GM12865 (cell line): Measurements from ENCODE around the gene LRFN2.

Source experiments
- DNase-seq: peaks from one replicate; pipeline ENCODE4 v3.0.0; 2010; ENCODE audit warnings: low read depth
- H3K4me3 ChIP-seq: 2 replicates; pipeline ENCODE4 v1.5.1; 2011; ENCODE audit warnings: mild to moderate bottlenecking, low read depth, low read length, control low read depth
- CTCF ChIP-seq: IDR thresholded peaks from 2 replicates; pipeline ENCODE4 v1.5.1; 2011; ENCODE audit warnings: low read length, control low read depth, low read depth, inconsistent platforms; ENCODE audit not compliant: insufficient read depth; ENCODE audit errors: missing control alignments

LRFN2 gene

DNA sequence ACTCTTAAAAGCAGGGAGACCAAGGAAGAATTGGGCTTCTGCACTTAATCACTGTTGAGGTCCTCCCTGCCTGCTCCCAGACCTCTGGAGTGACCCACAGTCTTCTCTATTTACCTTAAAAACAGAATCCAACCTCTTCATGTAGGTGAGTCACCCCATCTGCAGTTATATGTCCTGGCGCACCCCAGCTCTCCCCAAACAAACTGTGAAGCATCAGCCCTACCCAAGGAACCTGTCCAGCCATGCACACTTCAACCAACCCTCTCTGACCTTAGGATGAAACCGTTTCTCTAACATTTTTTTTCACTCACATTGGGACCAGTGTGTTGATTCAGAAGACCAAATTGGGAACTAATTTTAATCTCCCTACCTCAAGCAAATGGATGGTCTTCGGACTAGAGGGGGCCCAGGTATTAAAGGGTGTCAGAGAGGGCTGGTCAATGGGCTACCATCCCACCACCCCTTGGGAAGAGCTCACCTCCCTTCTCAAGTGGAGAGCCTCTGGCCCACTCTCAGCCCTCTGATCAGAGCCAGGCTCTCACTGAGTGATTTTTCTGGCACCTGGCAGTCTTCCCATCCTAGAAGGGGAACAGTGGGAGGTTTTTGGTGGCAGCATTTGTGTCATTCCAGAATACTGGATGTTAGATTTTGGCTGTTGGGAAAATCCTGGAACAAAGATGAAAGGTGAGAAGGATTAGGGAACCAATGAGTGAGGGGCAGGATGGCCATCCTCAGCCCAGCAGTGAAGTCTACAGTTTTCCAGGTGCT lies 203.6 kb downstream of the LRFN2 start:
- H3K4me3 ChIP-seq: no peak overlapping the region
- no peak for DNase-seq
- TF ChIP-seq CTCF: no peak

DNA sequence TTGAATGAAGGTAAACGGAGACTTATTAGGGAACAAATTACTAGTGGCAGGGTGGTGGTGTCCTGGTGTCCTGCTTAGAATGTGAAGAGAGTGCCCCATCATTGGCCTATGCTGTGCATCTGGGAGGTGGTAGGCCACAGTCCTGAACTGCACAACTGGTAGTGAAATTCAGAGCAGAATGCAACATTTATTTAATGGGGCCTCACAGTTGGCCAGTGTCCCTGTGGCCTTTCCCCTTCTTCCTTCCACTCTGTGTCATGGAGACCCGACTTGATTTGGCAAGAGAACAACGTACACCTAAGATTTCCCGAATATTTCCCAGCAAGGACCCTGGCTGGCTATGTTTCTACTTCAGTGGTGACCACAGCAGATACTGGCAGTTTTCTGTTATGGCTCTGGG lies 206.9 kb downstream of the LRFN2 start:
- no peak for DNase-seq

GRCh38 chr6:40379811-40380210 lies 207.4 kb downstream of the LRFN2 start:
- TF ChIP-seq CTCF: no peak
- DNase-seq: no peak
- no peak overlapping the region for H3K4me3 ChIP-seq

More for the DNA sequence above, 206.9 kb downstream of the LRFN2 start:
- TF ChIP-seq CTCF: no peak
- no peak overlapping the region for H3K4me3 ChIP-seq

- DNase-seq: no peak
- H3K4me3 ChIP-seq: no peak overlapping the region
- TF ChIP-seq CTCF: no peak
Measured at GRCh38 chr6:40378725-40379074, 208.5 kb downstream of the LRFN2 start.

- no peak for TF ChIP-seq CTCF
- H3K4me3 ChIP-seq: no peak overlapping the region
- no peak for DNase-seq
Measured at GRCh38 chr6:40378071-40378724, 209.0 kb downstream of the LRFN2 start.

GRCh38 chr6:40377173-40377806 lies 209.9 kb downstream of the LRFN2 start:
- DNase-seq: no peak
- H3K4me3 ChIP-seq: no peak overlapping the region
- no peak for TF ChIP-seq CTCF
